Measurements from ENCODE around the gene SCP2D1. TPM values are rescaled to one million over a fixed set of nuclear protein-coding genes. Genes with fewer than 3 reads are reported as not detected.

SCP2D1 gene
- total RNA-seq, 1 experiment from 2014 or later = not detected

GRCh38 chr20:18795366-18795765 lies 18.2 kb upstream of the SCP2D1 start:
- POLR2A ChIA-PET = no interaction called here
- no peak overlapping the region for H3K4me3 ChIP-seq (replicated peaks in 1 of 2; ENCODE audit: low read depth in 1 of 2, low read length in 2 of 2)
- H3K36me3 ChIP-seq (ENCODE audit: control insufficient read depth in 1 of 2, insufficient read depth in 2 of 2, low read length in 2 of 2) = no peaks in the 10 kb centered on the region
- BruUV-seq (replicated peaks) = no TSS peak
- H2AFZ ChIP-seq (ENCODE audit: low read depth, low read length, poor library complexity, severe bottlenecking) = no peak overlapping the region
- intact Hi-C loops (cut with micrococcal nuclease) = no loop called here
- no peaks in the 10 kb centered on the region for H3K79me2 ChIP-seq (ENCODE audit: insufficient read depth, low read length)
- no peak overlapping the region for H3K4me2 ChIP-seq (ENCODE audit: low read length)
- CTCF ChIA-PET = no interaction called here
- no peak overlapping the region for H3K27ac ChIP-seq (ENCODE audit: low read depth, low read length)
- H3K9me2 ChIP-seq (ENCODE audit: insufficient read depth) = no peaks in the 10 kb centered on the region
- no peak overlapping the region for H3K9ac ChIP-seq (ENCODE audit: low read length)
- ATAC-seq (no peak), DNase-seq (ENCODE audit: low read depth, low spot score) (no peak)
- no peaks in the 10 kb centered on the region for H4K20me1 ChIP-seq (ENCODE audit: insufficient read depth)
- RAD21 ChIA-PET (ENCODE audit: low non-redundant PET in 1 of 2, low total read pairs in 2 of 2, uncharacterized antibody in 2 of 2, unreplicated experiment in 2 of 2) = no interaction called here
- H3K4me1 ChIP-seq (ENCODE audit: control insufficient read depth in 1 of 2, insufficient read depth in 2 of 2, low read length in 2 of 2) = peaks cover 5 to 6% of the 10 kb centered on the region in 2 experiments; a peak in 2 of 4 replicates
- no peaks in the 10 kb centered on the region for H3K9me3 ChIP-seq (ENCODE audit: control insufficient read depth in 1 of 2, insufficient read depth in 1 of 2, low read depth in 1 of 2, low read length in 2 of 2)
- H3K27me3 ChIP-seq (ENCODE audit: insufficient read depth, low read length) = peaks cover 8% of the 10 kb centered on the region
- no peak for TF ChIP-seq SRF (IDR thresholded peaks at IDR 0.05; ENCODE audit: low read depth)
- no peak for TF ChIP-seq ZFX (IDR thresholded peaks at IDR 0.05)
- TF ChIP-seq TCF7L2 (IDR thresholded peaks at IDR 0.05; ENCODE audit: borderline replicate concordance, extremely low read depth, insufficient read depth, insufficient read length) = no peak
- no peak for TF ChIP-seq CEBPB (IDR thresholded peaks at IDR 0.05; ENCODE audit: low read depth)
- no peak for TF ChIP-seq FOSL1 (IDR thresholded peaks at IDR 0.05; ENCODE audit: low read depth)
- TF ChIP-seq SIN3A (IDR thresholded peaks at IDR 0.05; ENCODE audit: low read depth) = no peak
- TF ChIP-seq, protein P1, sequence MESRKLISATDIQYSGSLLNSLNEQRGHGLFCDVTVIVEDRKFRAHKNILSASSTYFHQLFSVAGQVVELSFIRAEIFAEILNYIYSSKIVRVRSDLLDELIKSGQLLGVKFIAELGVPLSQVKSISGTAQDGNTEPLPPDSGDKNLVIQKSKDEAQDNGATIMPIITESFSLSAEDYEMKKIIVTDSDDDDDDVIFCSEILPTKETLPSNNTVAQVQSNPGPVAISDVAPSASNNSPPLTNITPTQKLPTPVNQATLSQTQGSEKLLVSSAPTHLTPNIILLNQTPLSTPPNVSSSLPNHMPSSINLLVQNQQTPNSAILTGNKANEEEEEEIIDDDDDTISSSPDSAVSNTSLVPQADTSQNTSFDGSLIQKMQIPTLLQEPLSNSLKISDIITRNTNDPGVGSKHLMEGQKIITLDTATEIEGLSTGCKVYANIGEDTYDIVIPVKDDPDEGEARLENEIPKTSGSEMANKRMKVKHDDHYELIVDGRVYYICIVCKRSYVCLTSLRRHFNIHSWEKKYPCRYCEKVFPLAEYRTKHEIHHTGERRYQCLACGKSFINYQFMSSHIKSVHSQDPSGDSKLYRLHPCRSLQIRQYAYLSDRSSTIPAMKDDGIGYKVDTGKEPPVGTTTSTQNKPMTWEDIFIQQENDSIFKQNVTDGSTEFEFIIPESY (IDR thresholded peaks at IDR 0.05; ENCODE audit: extremely low read depth, insufficient replicate concordance, low read length) = no peak
- TF ChIP-seq EZH2 (IDR thresholded peaks at IDR 0.05) = no peak
- TF ChIP-seq, protein P2, sequence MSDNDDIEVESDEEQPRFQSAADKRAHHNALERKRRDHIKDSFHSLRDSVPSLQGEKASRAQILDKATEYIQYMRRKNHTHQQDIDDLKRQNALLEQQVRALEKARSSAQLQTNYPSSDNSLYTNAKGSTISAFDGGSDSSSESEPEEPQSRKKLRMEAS (IDR thresholded peaks at IDR 0.05) = no peak
- no peak for TF ChIP-seq ATF3 (IDR thresholded peaks at IDR 0.05)
- no peak for TF ChIP-seq POLR2AphosphoS5 (IDR thresholded peaks at IDR 0.05; ENCODE audit: low read depth, low read length)
- no peak for TF ChIP-seq POLR2A (IDR thresholded peaks at IDR 0.05; ENCODE audit: borderline replicate concordance, extremely low read depth, insufficient read depth, insufficient read length)
- no peak for TF ChIP-seq YY1 (IDR thresholded peaks at IDR 0.05; ENCODE audit: extremely low read depth, insufficient replicate concordance, low read depth, low read length)
- TF ChIP-seq CBX3 (IDR thresholded peaks at IDR 0.05; ENCODE audit: low read depth) = no peak
- TF ChIP-seq, protein P3, sequence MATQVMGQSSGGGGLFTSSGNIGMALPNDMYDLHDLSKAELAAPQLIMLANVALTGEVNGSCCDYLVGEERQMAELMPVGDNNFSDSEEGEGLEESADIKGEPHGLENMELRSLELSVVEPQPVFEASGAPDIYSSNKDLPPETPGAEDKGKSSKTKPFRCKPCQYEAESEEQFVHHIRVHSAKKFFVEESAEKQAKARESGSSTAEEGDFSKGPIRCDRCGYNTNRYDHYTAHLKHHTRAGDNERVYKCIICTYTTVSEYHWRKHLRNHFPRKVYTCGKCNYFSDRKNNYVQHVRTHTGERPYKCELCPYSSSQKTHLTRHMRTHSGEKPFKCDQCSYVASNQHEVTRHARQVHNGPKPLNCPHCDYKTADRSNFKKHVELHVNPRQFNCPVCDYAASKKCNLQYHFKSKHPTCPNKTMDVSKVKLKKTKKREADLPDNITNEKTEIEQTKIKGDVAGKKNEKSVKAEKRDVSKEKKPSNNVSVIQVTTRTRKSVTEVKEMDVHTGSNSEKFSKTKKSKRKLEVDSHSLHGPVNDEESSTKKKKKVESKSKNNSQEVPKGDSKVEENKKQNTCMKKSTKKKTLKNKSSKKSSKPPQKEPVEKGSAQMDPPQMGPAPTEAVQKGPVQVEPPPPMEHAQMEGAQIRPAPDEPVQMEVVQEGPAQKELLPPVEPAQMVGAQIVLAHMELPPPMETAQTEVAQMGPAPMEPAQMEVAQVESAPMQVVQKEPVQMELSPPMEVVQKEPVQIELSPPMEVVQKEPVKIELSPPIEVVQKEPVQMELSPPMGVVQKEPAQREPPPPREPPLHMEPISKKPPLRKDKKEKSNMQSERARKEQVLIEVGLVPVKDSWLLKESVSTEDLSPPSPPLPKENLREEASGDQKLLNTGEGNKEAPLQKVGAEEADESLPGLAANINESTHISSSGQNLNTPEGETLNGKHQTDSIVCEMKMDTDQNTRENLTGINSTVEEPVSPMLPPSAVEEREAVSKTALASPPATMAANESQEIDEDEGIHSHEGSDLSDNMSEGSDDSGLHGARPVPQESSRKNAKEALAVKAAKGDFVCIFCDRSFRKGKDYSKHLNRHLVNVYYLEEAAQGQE (IDR thresholded peaks at IDR 0.05; ENCODE audit: low read depth) = no peak
- TF ChIP-seq CTCF (IDR thresholded peaks at IDR 0.05 in 2 of 3, conservative IDR thresholded peaks at IDR 0.05 in 1 of 3; ENCODE audit: borderline replicate concordance in 1 of 3, insufficient read depth in 1 of 3, low read depth in 2 of 3, low read length in 2 of 3) = no peak
- no peak for TF ChIP-seq EGR1 (IDR thresholded peaks at IDR 0.05; ENCODE audit: low read depth)
- TF ChIP-seq SP1 (IDR thresholded peaks at IDR 0.05; ENCODE audit: low read depth) = no peak
- no peak for TF ChIP-seq ELF1 (IDR thresholded peaks at IDR 0.05; ENCODE audit: borderline replicate concordance, low read depth)
- no peak for TF ChIP-seq RAD21 (IDR thresholded peaks at IDR 0.05; ENCODE audit: low read depth)
